K562 (cell line): ENCODE results near the gene TMEM178A. TPM values are rescaled to one million over a fixed set of nuclear protein-coding genes. Genes with fewer than 3 reads are reported as not detected.

Source experiments
- ATAC-seq: fragments of 200-7000 bp; cut with Tn5 transposase; 3 replicates; pipeline ENCODE4 v1.9.1; 2020; ENCODE audit warnings: moderate library complexity
- BruUV-seq: library from RNA; stranded (reverse); fragments of 400-500 nt; replicated peaks from 2 replicates; lab custom pipeline; 2021; lab: Mats Ljungman, UMichigan
- CTCF ChIA-PET: fragments of 300-600 bp; formaldehyde crosslinking; extraction: SDS; loops from one replicate; lab custom pipeline; 2021; ENCODE audit warnings: low intra/inter-chr PET ratio; lab: Yijun Ruan, JAX
- POLR2A ChIA-PET: fragments of 300-600, 350-650 bp; sonication (Branson Sonifier 250); formaldehyde crosslinking; extraction: SDS; loops from one replicate; lab custom pipeline; 2021; ENCODE audit warnings: antibody characterized with exemption, inconsistent platforms; lab: Yijun Ruan, JAX
- DNase-seq, 4 experiments: peaks; one replicate each; pipeline versions ENCODE4 v3.0.0 to v3.0.0-alpha.2; 2011 to 2018; ENCODE audit warnings: low spot score in 3 of 4, mixed read lengths in 3 of 4; ENCODE audit errors: extremely low read depth in 1 of 4
- FAIRE-seq: peaks from 2 replicates; lab custom pipeline; 2011; peaks lifted over from hg19 to GRCh38; lab: Jason Lieb, UNC
- H2AFZ ChIP-seq: 2 replicates; pipeline ENCODE4 v1.6.0; 2011; ENCODE audit warnings: low read depth, low read length, control low read depth, inconsistent platforms
- H3K27ac ChIP-seq: fragments of 200-600 bp; 3 replicates; pipeline ENCODE4 v1.8.0; 2011; ENCODE audit warnings: low read depth, mild to moderate bottlenecking, control low read depth, inconsistent platforms, low read length, moderate library complexity, mixed read lengths; ENCODE audit errors: extremely low read depth
- H3K27me3 ChIP-seq, 2 experiments: fragments of 300-600 bp in 1 of 2; 2 replicates in 1 of 2; 3 replicates in 1 of 2; pipeline versions ENCODE4 v1.6.0 to v1.8.0; 2011; ENCODE audit warnings: inconsistent platforms in 2 of 2, low read length in 2 of 2, mild to moderate bottlenecking in 1 of 2, mixed read lengths in 1 of 2, moderate library complexity in 1 of 2; ENCODE audit not compliant: control insufficient read depth in 2 of 2, insufficient read depth in 2 of 2
- H3K36me3 ChIP-seq: fragments of 300-600 bp; 3 replicates; pipeline ENCODE4 v1.8.0; 2011; ENCODE audit warnings: mild to moderate bottlenecking, low read length, inconsistent platforms; ENCODE audit not compliant: control insufficient read depth, insufficient read depth
- H3K4me1 ChIP-seq, 2 experiments: fragments of 200-600 bp in 1 of 2; replicated peaks in 1 of 2; 2 replicates in 1 of 2; 3 replicates in 1 of 2; pipeline versions ENCODE4 v1.5.1 to v1.8.0; 2011; ENCODE audit warnings: inconsistent platforms in 2 of 2, low read length in 2 of 2, mild to moderate bottlenecking in 1 of 2, mixed read lengths in 1 of 2, moderate library complexity in 1 of 2; ENCODE audit not compliant: control insufficient read depth in 2 of 2, insufficient read depth in 2 of 2
- H3K4me2 ChIP-seq: 2 replicates; pipeline ENCODE4 v1.6.1; 2011; ENCODE audit warnings: low read length, control low read depth, inconsistent platforms, mixed read lengths; ENCODE audit not compliant: insufficient read depth
- H3K4me3 ChIP-seq: fragments of 200-600 bp; sonication (generic), shearing (Covaris generic); 2 replicates; pipeline ENCODE4 v1.5.1; 2016; ENCODE audit warnings: control low read depth, inconsistent platforms
- H3K79me2 ChIP-seq: fragments of 200-600 bp; 3 replicates; pipeline ENCODE4 v1.8.0; 2011; ENCODE audit warnings: low read length, inconsistent platforms; ENCODE audit not compliant: control insufficient read depth, insufficient read depth
- H3K9ac ChIP-seq, 2 experiments: 2 replicates each; pipeline versions ENCODE4 v1.6.0 to v1.6.1; 2011; ENCODE audit warnings: low read depth in 2 of 2, low read length in 2 of 2, control low read depth in 1 of 2, inconsistent platforms in 1 of 2, mild to moderate bottlenecking in 1 of 2, mixed read lengths in 1 of 2; ENCODE audit not compliant: insufficient read depth in 1 of 2
- H3K9me1 ChIP-seq: one replicate; pipeline ENCODE4 v1.6.0; 2011; ENCODE audit warnings: inconsistent platforms, mild to moderate bottlenecking, low read length, moderate library complexity; ENCODE audit not compliant: control insufficient read depth, insufficient read depth
- H3K9me3 ChIP-seq: replicated peaks from 2 replicates; pipeline ENCODE4 v1.5.1; 2011; ENCODE audit warnings: low read depth, low read length, inconsistent platforms; ENCODE audit not compliant: control insufficient read depth, insufficient read depth
- H4K20me1 ChIP-seq: replicated peaks from 2 replicates; pipeline ENCODE4 v1.6.1; 2011; ENCODE audit warnings: low read length, inconsistent platforms, mixed read lengths; ENCODE audit not compliant: control insufficient read depth, insufficient read depth
- EHMT2 ChIP-seq: fragments of 450-650 bp; IDR thresholded peaks from 2 replicates; pipeline ENCODE4 v1.6.1; 2018; ENCODE audit warnings: antibody characterized with exemption
- IFI16 ChIP-seq: fragments of 250-450 bp; sonication (Bioruptor Pico); IDR thresholded peaks from 2 replicates; pipeline ENCODE4 v2.1.2; 2022; ENCODE audit warnings: mild to moderate bottlenecking, inconsistent platforms
- IRF9 ChIP-seq: fragments of 450-650 bp; IDR thresholded peaks from 2 replicates; pipeline ENCODE4 v1.6.1; 2016; ENCODE audit warnings: missing biosample characterization, missing genetic modification characterization
- PBX2 ChIP-seq, 2 experiments: IDR thresholded peaks in 1 of 2; conservative IDR thresholded peaks in 1 of 2; 2 replicates each; pipeline ENCODE4 v1.6.1; 2016; ENCODE audit warnings: low read depth in 2 of 2, mild to moderate bottlenecking in 1 of 2, missing compliant biosample characterization in 1 of 2, missing genetic modification characterization in 1 of 2, moderate library complexity in 1 of 2
- SLC30A9 ChIP-seq: fragments of 250-450 bp; sonication (Bioruptor Pico); IDR thresholded peaks from 2 replicates; pipeline ENCODE4 v1.8.0; 2022; ENCODE audit warnings: mild to moderate bottlenecking, moderate library complexity
- TAF9B ChIP-seq: fragments of 450-650 bp; IDR thresholded peaks from 2 replicates; pipeline ENCODE4 v1.6.1; 2018; ENCODE audit warnings: mild to moderate bottlenecking; ENCODE audit not compliant: partially characterized antibody
- ZNF318 ChIP-seq, 2 experiments: fragments of 450-650 bp; IDR thresholded peaks; 2 replicates each; pipeline ENCODE4 v1.6.1; 2016; ENCODE audit warnings: mild to moderate bottlenecking in 2 of 2, borderline replicate concordance in 1 of 2, low read depth in 1 of 2, moderate library complexity in 1 of 2
- ZNF444 ChIP-seq: fragments of 250-450 bp; sonication (Bioruptor Pico); IDR thresholded peaks from 2 replicates; pipeline ENCODE4 v1.4.0; 2020; ENCODE audit warnings: mild to moderate bottlenecking, moderate library complexity
- WGBS: fragments of 100-300 bp; shearing (Covaris generic); methylation state at CpG from one replicate; pipeline ENCODE4 v1.1.6; 2016; ENCODE audit warnings: low coverage, mixed read lengths; ENCODE audit not compliant: insufficient coverage; ENCODE audit errors: missing lambda C conversion rate; 5-methylcytosine and 5-hydroxymethylcytosine counted together
- in situ Hi-C: fragments of 300-500 bp; cut with MboI; formaldehyde crosslinking; loops from 4 replicates; pipeline ENCODE4 v1.15.0; 2018; ENCODE audit warnings: inconsistent platforms, mixed read lengths
- intact Hi-C: fragments of 100-400 bp; cut with micrococcal nuclease; formaldehyde crosslinking; loops from 2 replicates; pipeline ENCODE4 v1.14.2; 2022
- polyA plus RNA-seq, 8 experiments: library from polyadenylated mRNA; depleted of rRNA in 4 of 8; stranded (reverse) in 5 of 8; unstranded in 3 of 8; fragments of >200 nt; fragmentation: Nextera tagmentation in 2 of 8; fragmentation: Illumina TruSeq in 1 of 8; extraction: Ambion mirVana in 2 of 8; extraction: Trizol in 1 of 8; gene quantifications; 2 replicates each; pipeline versions ENCODE4 v1.2.1 to v1.2.3, GENCODE V29; 2011 to 2014; ENCODE audit warnings: inconsistent platforms in 1 of 8, missing spikeins in 1 of 8
- total RNA-seq, 7 experiments: library from RNA; depleted of rRNA in 6 of 7; stranded (reverse); fragments of >200 nt in 6 of 7; fragmentation: Illumina TruSeq in 2 of 7; extraction: Trizol in 2 of 7; gene quantifications; 2 replicates each; pipeline versions ENCODE4 v1.2.1 to v1.2.3, GENCODE V29; 2011 to 2021; ENCODE audit warnings: low replicate concordance in 1 of 7

TMEM178A gene
- total and polyA plus RNA-seq, 9 of the 15 experiments (the other 6 are each of a cell fraction or from before 2014, with no cell fraction given) = 0.04 to 0.17 TPM; not detected in 7

GRCh38 chr2:39724828-39725144 lies 59.1 kb downstream of the TMEM178A start:
- no peak for FAIRE-seq
- TF ChIP-seq PBX2 (CRISPR knock-in tag; IDR thresholded peaks at IDR 0.05; ENCODE audit: low read depth) (no peak), PBX2 (tag; conservative IDR thresholded peaks at IDR 0.05; ENCODE audit: low read depth) (no peak), EHMT2 (no peak), SLC30A9 (CRISPR knock-in tag) (no peak), IRF9 (tag) (no peak), TAF9B (no peak), ZNF318 (IDR thresholded peaks at IDR 0.05; ENCODE audit: borderline replicate concordance in 1 of 2, low read depth in 1 of 2) (no peak), ZNF444 (CRISPR knock-in tag) (no peak), IFI16 (no peak)

More at GRCh38 chr2:39724828-39725144, 59.1 kb downstream of the TMEM178A start:
- in situ Hi-C loops (no loop called here), intact Hi-C loops (loop anchor here (10.0 kb wide), 1 partner anchor 660 kb away; no protein-coding TSS in a partner anchor)
- Histone ChIP-seq H3K4me2 (no peak overlapping the region), H3K9ac (no peak overlapping the region), H3K4me3 (no peak overlapping the region), H3K27ac (no peak overlapping the region), H3K36me3 (no peaks in the 10 kb centered on the region), H3K4me1 (no peaks in the 10 kb centered on the region), H2AFZ (no peak overlapping the region), H3K79me2 (no peaks in the 10 kb centered on the region), H3K27me3 (peaks cover 10 to 27% of the 10 kb centered on the region in 2 experiments; a peak in 4 of 5 replicates), H3K9me1 (no peaks in the 10 kb centered on the region), H3K9me3 (no peaks in the 10 kb centered on the region), H4K20me1 (no peaks in the 10 kb centered on the region)
- CTCF ChIA-PET = no interaction called here
- 6% methylated on average over 4 of the region's 4 CpGs for WGBS
- POLR2A ChIA-PET = no interaction called here
- BruUV-seq = no TSS peak
- no peak for ATAC-seq
- no peak for DNase-seq
